Middle frontal gyrus (tissue), 1 donor: Measurements from ENCODE around the gene CAPN13.

Experiments
- DNase-seq: peaks from one replicate; pipeline ENCODE4 v3.0.0-alpha.2; 2015; ENCODE audit warnings: low spot score; ENCODE audit errors: extremely low spot score

The CAPN13 gene

DNA sequence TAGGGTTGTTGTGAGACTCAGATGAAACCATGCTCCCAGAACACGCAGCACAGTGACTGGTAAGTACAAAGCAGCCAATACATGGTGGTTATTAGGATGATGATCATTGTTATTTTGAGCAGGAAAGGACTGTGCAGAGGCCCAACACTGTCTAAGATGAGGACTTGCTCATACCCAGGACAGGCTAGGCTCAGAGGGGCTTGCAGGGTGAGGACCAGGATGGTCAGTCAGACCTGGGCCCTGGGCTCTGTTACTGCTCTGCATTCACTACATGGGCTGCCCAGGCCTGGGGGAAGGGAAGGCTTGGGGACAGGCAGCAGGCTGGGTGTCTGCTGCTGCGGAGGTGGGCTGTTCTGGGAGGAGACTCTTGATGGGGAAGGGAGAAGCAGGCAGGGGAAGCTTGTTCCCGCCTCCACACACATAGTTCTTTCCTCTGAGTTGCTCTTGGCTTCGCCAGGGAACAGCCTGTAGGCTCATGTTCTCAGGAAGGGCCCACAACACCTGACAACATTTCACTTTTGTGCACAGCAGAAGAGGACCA, 17.5 kb downstream of the CAPN13 start:
- no peak for DNase-seq

DNA sequence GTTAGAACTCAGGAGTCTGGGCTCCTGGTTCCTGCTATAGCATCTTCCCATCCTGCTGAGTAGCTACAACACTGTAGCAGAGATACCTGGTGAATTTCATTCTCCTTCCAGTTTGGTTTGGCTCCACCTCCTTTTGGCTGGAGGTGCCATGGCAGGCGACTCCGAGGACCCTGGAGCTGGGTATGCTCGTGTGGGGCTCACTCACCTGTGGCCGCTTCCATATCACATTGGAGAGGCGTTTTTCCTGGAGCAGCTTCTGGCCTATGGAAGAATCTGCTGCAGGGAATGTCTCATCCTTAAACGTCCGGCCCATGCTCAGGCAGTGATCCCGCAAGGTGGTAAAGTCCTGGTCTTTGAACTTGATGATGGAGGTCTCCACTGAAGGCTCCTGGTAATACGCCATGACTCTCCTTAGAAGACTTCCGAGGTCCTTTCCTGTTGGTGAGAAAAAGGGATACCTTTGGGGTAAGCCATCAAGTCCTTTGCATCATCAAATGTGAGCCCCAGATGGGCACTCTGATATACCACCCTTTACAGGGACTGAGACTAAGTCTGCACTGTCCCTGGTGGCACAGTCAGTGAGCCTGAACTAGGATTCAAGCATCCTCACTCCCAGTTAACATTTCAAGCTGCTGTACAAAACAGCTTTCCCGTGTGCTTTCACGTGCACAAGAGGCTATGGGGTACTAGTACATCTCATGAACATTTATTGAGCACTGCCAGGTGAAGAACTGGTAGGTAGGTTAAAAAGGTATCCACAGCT, 20.1 kb downstream of the CAPN13 start:
- DNase-seq: no peak

DNA sequence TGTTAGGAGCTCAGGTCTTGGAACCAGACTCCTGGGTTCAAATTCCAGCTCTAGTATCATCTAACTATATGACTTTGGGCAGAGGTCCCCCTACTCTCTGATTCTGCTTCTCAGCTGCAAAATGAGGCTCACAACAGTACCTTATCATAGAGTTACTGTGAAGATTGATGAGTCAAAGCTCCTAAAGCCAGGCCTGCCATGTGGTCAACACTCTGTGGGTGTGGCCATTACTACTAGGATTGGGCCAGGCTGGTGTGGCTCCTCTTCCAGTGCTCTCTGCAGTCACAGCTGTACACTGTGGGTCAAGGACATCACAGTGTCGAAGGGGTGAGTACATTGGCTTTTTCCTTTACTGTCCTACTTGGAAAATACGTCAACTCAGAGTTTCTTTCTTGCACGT, 22.6 kb downstream of the CAPN13 start:
- no peak for DNase-seq

DNA sequence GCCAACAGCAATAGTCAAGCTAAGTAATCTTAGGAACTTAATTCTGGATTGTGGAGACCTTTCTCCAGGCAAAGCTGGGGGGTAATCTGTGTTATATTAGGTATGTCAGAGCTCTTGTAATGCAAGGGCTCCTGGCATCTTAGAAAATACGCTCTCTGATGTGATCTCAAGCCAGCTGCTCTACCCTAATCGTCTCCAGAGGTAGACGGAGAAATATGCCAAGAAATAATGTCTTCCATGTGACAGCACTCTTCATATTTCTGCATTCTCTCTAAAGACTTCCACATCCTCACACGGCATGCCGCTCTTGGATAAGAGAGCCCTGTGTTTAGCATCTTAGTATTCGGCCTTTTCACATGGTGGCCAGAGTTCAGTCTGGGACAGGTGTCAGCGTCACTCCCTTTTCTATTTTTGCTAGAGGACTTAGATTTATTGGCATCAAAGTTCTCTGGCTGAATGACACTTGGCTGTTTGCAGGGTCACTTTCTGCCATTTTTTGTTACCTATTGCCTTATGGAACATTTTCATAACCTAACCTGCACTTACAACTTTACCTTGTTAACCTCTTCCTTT, 25.2 kb downstream of the CAPN13 start:
- DNase-seq: no peak

DNA sequence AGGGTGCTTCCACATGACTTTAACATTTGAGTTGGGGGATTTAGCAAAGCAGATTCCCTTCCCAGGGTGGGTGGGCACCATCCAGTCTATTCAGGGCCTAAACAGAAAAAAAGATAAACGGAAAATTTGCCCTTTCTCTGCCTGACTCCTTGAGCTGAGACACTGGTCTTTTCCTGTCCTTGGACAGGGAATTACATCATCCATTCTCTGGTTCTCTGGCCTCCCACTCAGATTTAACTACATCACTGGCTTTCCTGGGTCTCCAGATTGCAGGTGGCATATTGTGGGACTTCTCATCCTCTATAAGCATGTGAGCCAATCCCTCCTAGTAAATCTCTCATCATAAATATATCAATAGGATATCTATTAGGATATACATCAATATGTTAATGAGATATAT, 25.8 kb downstream of the CAPN13 start:
- DNase-seq: no peak

DNA sequence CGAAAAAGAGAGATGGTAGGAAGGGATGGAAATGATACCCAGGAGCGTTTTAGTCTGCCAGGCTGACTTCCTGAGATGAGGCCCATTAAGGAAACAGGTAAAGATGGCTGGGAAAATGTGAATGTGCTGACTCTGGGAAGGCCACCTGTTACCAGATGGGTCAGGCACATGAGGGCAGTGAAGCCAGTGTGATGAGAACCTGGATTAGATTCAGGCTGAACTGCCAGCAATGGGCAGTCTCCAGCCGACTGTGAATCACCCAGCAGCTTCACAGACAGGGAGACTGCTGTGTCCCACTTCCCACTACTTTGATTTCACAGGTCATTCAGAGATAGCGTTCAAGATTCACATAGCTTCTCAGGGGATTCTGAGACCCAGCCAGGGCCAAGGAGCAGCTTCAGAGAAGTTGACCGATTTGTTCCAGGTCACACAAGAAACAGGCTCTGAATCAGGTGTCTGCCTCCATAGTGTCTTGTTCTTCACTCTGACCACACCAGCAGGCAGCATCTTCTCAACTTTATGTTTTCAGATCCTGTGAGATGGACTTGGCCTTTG, 26.4 kb downstream of the CAPN13 start:
- DNase-seq: no peak

DNA sequence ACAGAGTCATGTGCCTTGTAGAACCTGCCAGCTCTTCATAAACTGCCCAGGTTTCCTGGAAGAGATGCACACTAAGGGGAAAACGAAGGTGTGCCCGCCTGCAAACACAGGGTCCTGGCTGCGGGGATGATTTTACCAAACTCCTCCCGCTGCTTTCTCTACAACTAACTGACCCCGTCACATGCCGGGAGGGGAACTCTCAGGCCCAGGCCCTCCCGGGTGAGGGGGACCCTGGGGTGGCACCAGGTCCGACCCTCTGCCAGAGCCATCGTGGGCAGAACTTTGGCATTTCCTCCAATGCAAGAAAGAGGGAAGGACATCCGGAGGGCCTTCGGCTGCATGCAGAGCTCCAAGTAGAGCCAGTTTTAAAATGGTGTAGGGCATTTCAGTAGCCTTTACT, 28.6 kb downstream of the CAPN13 start:
- DNase-seq: no peak

DNA sequence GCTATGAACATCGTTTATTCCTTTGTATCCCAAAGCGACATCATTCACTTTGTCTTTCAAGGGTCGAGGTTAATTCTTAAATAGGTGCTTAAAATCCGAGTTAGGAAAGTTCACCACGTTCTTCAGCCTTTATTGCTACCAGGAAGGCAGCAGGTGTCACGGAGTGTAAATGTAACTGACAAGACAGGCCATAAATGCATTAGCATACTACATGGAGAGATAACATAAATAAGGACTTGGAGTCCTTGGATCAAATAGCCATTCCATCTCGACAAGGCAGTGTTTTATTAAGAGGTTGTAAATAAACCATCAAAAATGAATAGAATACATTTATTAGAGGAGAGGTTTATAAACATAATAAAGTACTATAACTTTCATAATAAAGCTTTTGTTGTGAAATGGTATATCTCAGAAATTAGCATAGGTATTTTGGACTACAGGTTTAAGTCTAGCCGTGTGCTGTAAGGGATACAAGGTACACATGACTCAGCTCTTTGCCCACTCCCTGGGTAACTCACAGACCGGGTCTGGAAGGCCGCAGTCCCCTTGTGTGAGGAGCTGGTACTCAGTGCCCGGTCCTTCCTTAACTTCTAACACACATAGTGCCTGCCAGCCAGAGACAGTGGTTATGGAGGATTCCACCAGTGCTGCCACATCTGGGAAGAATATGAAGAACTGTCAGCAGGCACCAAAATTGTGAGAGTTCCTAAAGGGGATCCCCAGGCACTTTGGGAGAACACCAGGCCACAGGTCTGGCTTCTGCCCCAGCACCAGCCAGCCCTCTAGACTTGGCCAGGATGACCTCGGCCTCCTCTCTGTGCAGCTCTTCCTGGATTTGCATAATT, 29.4 kb downstream of the CAPN13 start:
- no peak for DNase-seq

DNA sequence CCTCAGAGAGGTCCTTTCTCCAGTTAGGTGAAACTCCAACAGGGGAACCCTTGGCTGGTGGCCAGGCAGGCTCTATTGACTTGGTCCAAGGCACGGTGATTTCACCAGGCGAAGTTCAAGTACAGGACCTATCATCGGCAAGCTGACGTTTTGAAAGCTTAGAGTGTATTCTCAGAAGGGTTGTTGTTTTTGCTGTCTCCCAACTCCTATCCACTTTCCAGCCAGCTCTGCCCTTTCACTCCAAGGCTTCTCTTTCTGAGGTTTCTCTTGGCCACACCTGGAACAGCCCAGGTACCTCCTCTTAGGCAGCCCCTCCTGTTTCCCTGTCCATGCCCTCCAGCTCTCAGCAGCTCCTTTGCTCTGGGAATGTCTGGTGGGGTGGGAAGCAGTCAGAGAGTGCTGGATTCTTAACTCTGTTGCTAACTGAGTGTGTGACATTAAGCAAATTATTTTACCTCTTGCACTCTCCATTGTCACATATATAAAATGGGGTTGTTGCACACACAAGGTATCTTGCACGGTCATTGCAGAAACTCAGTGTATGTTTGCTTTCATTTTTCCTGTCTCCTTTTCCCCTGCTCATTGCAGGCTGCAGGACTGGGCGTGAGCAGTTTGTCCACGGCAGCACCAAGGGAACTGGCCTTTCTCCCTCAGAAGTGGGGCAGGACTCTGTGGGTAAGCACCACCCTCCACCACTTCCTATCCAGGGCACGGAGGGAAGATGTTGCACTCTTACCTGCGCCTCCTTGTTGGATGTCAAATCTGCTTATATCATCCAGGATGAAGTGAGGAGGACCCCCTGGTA, 30.2 kb downstream of the CAPN13 start:
- no peak for DNase-seq

DNA sequence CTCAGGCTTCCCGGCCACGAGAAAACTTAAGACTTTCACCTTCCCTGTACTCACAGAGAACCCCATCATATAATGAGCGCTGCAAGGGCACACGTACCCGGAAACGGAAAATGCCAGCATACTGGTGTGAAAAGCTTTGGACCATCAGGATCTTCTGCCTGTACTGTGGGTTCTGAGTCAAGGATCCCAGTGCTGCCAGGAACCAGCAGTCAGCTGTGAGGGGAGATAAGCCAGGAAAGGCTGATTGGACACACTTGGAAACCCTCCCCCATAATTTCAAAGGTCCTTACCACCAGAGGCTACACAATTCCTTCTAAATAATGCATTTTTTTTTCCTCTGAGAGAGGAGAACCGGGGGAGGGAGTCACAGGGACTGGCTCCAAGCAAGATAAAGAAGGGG, 31.4 kb downstream of the CAPN13 start:
- DNase-seq: no peak

DNA sequence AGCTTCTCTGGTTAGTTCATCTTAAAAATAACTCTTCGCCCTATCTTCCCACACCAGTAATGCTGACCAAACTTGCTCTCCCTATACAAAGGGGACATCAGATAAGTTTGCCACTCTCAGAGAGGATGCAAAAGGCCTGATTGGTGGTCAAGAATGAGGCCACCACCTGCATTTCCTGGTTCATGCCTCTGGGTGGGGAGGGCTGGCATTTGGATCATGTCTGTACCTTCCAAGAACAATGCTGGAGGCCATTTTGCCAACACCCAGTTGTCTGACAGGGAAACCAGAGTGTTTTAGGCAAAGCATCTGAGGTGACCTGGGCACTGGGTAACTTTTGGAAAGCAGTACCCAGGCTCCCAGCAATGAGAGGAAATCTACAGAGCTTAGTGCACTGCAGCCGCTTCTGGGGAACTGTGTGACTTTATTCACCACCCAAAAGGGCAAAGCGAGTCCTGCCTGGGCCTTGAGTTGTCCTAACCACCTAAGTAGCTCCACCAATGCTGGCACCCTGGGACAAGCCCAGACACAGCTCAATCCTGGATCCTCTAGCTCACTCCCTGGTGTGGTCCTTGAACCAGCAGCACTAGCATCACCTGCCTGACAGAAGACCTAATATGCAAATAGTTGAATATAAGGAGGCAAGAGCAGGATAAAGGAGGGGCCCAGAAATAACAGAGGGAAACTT, 35.1 kb downstream of the CAPN13 start:
- no peak for DNase-seq

DNA sequence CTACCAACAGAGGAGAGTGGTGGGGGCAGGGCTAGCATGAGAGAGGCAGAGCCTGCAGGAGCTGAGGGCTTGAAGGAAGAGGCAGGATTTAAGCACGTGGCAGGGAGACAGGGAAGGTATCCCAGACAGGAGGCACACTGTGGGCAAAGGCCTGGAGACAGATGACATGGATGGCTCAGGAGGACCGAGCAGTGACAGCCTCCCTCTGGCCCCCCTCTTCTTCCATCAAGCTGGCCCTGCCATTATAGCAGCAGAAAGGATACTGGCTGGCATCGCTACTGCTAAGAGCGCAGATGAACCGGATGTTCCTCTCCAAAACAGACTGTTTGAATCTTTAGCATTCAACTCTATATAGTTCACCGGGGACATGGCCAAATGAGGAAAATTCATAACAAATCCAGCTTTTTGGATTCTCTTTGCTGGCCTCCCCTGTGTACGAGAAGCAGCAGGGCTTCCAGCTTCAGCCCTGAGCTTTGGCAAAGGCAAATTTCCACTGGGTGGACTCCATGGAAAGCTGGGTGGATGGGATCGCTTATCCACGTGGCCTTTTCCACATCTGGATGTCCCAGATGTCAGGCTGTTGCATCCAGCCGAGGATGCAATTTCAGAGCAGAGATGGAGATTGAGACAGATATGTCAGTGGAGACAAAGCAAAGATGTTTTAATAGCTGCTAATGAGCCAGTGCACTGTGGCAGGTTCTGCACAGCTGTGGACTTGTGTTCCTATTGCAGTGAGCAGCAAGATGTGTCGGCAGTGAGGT, 36.2 kb downstream of the CAPN13 start:
- no peak for DNase-seq

DNA sequence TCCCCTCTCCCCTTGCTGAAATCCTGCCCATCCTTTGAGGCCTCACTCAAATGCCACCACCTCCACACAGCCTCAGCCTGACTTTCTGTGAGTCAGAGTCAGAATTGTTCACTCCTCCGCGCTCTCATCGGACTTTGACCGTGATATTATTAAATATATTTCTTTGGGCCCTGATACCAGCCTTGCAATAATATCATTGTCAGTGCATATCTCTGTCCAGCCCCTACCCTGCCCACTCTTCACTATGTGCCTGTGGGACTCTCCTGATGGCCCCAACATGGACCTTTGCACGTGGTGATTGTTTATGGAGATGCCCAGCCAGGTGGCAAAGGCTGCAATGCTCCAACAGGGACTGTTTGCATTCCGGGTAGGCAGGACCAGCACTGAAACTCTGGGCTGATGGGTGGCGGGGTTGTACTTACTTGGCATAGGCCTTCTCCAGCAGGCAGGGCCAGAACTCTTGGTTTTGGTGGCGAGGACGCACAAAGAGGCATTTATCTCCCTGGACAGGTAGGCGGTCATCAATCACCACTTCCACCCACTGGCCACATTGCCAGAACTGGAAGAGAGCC, 37.3 kb downstream of the CAPN13 start:
- DNase-seq: no peak

DNA sequence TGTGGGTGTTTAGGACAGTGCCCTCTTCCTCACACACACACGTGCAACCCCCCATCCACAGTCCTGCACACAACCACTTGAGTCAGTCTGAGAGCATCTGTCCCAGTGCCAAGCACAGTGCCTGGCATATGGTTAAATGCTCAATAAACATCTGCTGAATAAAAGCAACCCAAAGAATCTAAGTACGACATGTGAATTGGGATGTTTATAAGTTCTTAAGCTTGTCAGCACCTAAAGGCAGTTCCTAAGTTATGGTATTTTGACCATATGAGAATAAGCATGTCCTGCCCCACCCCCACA, 37.8 kb downstream of the CAPN13 start:
- no peak for DNase-seq

DNA sequence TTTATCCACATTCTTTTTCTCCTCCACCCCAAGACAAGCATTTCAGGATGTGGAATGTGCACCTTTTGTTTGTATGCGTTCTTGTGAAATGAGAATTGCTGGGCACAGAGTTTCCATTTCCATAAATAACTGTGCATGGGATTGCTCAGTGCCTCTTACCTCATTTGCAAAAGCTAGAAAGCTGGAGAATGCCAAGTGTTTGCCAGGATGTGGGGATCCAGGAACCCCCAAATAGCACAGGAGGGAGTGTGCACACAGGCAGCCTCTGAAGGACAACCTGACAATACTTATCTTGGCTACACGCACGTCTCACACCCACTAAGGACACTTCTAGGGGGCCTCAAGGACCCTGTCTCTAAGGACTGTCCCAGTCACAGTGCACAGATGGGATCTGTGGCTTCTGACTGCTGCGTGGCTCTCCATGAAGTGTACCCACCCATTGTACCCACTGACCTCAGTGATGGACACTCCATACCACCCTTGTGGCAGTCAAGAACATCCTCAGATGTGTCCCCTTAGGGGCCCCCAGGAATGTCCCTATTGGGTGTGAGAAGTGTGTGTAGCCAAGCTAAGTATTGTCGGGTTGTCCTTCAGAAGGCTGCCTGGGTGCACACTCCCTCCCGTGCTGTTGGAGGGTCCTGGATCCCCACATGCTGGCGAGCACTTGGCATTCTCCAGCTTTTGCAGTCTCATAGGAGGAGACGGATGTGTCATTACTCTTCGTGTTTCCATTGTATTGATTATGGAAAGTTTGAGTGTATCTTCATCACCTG, 38.4 kb downstream of the CAPN13 start:
- DNase-seq: no peak

DNA sequence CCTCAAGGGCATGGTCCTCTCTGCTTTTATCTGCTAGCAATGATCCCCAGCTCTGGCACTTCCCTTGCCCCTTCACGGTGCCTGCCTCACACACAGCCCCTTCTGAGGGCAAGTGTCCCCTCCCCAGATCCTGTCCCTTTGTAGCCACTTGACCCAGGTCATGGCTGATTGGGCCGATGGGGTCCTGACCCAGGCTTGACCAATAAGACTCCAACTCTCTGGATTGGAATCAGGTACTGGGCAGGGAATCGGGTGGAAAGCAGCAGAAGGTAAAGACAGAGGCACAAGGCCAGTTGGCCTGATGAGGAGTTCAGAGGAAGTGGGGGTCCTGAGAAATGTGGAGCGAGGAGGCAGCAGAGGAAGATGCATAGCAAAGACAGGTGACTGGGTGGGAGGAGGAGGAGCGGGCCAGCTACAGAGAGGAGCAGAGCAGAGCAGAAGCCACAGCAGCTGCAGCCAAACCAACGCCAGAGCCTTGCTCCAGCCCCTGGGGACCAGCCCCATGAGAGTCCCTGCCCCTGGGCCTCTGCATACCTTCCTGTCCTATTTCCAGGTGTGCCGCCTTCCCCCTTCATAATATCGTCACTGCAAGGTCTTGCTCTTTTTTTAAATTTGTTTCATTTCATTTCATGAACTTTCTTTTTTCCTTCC, 39.1 kb downstream of the CAPN13 start:
- no peak for DNase-seq

DNA sequence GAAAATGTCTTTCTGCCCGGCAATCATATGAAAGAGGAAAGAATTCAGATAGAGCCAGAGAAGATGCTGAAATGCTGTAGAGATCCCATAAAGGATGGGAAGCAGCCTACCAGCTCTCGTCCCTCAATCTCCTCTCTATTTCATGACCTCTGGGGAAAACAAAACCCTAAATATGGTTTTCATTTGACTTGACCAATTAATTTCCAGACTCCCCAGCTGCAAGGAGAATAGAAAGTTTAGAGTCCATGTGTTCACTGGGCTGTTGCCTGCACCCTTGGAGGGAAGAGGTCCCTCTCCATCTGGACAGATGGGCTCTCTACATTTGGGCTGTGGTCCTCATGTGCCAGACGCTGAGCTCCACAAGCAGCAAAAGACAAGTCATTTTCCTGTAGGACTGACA, 40.6 kb downstream of the CAPN13 start:
- no peak for DNase-seq

DNA sequence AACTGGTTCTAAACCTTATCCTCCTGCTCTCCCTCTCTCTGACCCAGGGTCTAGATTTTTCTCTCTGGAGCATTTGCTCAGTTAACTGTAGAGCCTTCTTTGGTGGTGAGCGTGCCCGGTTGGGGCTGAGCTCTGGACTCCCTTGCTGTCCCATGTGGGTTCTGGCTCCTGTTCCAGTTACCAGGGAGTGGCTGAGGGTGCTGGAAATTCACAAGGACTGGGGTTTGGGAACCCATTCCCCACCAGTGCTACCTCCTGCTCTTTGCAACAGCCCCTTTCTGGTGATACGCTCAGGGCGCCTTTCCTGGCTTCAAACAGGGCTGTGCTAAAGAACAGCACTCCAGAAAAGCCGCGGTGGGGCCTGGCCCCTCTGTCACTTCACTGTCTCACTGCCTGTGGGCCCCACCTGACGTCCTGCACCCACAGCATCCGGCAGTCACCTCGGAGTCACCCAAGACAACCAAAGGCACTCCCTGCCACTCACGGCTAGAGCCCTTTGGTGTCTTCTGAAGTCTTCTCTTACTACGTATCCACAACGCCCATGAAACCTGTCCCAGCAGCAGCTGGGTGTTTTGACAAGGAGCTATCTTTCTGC, 41.3 kb downstream of the CAPN13 start:
- no peak for DNase-seq
